Astrocyte of the spinal cord (primary cell): Measurements from ENCODE around the gene ERC2.

Experiments
- DNase-seq: peaks from one replicate; pipeline ENCODE4 v3.0.0; 2011; ENCODE audit warnings: low read depth, low spot score
- H3K4me3 ChIP-seq: 2 replicates; pipeline ENCODE4 v1.5.1; 2011; ENCODE audit warnings: low read depth, mild to moderate bottlenecking, low read length, moderate library complexity
- in situ Hi-C: cut with HindIII; loops from 2 replicates; pipeline ENCODE4 v1.10.0; 2017; ENCODE audit warnings: low sequenced_read_pairs
- TF ChIP-seq, protein P1 (sequence below): IDR thresholded peaks from 2 replicates; pipeline ENCODE4 v1.5.1; 2012; ENCODE audit warnings: low read depth, mild to moderate bottlenecking, low read length, inconsistent platforms

The ERC2 gene

DNA sequence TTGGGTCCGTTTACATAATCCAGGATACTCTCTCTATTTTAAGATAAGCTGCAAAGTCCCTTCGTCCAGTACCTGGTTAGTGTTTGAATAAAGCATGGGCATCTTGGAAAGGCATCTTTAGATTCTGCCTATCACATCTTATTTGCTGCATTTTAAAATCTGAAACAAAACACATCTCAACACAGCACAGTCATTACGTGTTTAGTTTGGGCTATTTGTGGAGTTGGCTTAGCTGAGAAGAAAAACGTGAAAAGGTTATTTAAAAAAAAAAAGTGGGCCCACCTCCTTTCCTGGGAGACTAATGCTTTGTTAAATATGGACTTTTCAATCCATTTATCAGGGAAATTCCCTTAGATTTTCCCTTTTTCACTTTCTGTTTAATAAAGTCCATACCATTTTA is 806.7 kb downstream of the ERC2 start:
- TF ChIP-seq, protein P1, sequence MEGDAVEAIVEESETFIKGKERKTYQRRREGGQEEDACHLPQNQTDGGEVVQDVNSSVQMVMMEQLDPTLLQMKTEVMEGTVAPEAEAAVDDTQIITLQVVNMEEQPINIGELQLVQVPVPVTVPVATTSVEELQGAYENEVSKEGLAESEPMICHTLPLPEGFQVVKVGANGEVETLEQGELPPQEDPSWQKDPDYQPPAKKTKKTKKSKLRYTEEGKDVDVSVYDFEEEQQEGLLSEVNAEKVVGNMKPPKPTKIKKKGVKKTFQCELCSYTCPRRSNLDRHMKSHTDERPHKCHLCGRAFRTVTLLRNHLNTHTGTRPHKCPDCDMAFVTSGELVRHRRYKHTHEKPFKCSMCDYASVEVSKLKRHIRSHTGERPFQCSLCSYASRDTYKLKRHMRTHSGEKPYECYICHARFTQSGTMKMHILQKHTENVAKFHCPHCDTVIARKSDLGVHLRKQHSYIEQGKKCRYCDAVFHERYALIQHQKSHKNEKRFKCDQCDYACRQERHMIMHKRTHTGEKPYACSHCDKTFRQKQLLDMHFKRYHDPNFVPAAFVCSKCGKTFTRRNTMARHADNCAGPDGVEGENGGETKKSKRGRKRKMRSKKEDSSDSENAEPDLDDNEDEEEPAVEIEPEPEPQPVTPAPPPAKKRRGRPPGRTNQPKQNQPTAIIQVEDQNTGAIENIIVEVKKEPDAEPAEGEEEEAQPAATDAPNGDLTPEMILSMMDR, result no peak
- in situ Hi-C loops, result no loop called here
- no peak for DNase-seq
- H3K4me3 ChIP-seq, result no peak overlapping the region

DNA sequence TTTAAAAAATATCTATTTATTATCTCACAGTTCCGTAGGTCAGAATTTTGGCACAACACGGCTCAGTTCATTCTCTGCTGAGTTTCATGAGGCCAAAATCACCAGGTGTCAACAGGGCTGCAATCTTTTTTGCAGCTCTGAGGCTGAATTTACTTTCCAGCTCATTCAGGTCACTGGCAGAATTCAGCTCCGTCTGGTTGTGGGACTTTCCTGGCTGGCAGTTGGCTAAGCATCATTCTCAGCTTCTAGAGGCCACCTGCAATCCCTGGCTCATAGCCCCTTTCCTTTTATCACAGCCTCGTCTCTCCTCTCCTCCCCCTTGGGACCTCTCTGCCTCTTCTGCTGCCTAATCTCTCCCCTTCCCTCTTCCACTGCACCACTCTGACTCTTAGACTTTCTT is 807.1 kb downstream of the ERC2 start:
- DNase-seq, result no peak
- TF ChIP-seq, protein P1, result no peak
- H3K4me3 ChIP-seq, result no peak overlapping the region
- in situ Hi-C loops, result no loop called here

DNA sequence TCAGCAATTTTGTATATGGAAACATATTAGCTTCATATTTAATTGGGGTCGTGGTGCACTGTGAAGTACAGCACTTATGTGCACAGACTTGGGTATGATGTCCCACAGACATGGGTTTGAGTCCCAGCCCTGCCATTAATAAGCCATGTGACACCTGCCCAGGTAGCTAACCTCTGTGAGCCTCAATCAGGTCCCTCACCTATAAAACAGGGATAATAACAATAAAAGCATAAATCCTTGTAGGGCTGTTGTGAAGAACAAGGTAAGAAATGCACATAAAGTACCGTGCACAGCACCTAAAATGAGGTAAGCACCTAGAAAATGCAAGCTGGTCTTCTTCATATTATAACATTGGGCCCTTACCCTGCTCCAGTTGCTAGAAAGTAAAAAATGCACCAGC is 807.6 kb downstream of the ERC2 start:
- no peak for DNase-seq
- H3K4me3 ChIP-seq, result no peak overlapping the region
- in situ Hi-C loops, result no loop called here
- TF ChIP-seq, protein P1, result no peak

DNA sequence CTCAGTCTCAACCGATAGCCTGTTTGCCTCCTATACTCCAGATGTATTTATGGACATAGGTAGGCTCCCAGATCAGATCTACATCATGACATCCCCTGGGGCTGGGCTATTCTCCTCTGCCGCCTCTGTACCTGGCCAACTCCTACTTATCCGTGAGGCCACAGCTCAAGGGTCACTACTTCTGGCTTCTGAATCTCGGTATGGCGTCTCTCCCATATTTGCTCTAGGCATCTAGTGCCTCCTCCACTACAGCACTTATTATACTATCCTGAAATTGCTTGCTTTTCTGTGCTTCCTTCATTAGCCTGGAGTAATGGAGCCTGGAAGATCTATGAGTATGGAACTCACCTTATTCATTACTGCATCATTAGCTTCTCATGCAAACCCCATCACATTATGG is 808.6 kb downstream of the ERC2 start:
- in situ Hi-C loops, result no loop called here

DNA sequence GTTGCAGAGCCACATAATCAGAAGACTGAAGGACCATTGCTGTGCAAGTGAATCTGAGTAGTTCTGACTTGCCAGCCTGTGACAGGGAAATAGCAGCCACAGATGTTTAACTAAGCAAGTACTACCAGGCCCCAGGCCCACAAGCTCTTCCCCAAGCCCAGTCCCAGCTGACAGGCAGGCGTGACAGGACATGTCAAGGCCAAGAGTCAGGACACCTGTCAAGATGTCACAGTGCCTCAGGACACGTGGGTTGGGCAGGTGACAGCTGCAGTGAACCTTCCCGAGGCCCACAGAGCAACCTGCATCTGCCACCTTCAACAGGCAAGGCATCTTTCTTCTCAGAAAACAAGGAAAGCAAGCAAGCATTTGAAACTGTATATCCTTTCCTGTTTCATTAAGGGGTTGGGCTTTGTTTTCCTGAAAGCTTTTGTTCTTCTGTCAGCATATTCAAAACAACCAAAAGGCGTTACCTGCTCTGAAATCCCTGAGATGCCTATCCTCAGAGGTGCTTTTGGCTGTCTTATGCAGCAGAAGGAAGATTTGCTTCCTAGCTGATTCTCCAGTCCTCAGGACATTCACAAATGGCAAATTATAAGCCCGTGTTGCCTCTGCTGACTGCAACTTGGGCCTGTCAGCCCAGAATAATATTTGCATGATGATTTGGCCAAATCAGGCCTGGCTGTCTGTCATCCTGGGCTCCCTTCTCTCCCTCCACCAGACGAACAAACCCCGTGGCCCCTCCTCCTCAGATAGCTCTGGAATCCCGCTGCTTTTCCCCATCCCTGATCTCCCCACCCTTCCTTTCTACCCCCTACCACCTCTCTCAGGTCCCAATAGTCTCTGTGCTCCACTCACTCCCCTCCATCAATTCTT is 809.3 kb downstream of the ERC2 start:
- no peak for DNase-seq
- TF ChIP-seq, protein P1, result no peak
- H3K4me3 ChIP-seq, result no peak overlapping the region
- in situ Hi-C loops, result no loop called here

More for the DNA sequence above, 808.6 kb downstream of the ERC2 start:
- no peak overlapping the region for H3K4me3 ChIP-seq
- TF ChIP-seq, protein P1, result no peak
- DNase-seq, result no peak

DNA sequence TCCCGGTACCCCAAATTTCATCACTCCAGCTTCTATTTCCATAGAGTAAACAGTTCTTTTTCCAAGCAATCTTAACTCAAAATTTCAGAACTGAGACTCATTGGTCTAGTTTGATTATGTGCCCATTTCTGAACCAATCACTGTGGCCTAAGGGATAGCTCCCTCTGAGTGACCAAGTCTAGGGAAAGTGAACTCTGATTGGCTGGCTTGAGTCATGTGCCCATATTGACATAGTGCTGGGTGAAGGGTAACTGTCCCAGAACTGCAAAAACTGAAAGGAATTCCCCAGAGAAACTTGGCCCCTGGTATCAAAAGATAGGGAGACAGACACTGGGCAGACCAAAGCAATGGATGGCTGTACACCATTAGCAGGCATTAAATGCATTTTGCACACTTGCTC is 810.0 kb downstream of the ERC2 start:
- no peak overlapping the region for H3K4me3 ChIP-seq
- in situ Hi-C loops, result no loop called here
- no peak for DNase-seq
- TF ChIP-seq, protein P1, result no peak
